A375 (cell line): ENCODE data around the gene KRT16. TPM values are rescaled to one million over a fixed set of nuclear protein-coding genes. Genes with fewer than 3 reads are reported as not detected.

Experiments
- total RNA-seq: library from RNA; depleted of rRNA; stranded (reverse); fragments of >200 nt; shearing (Covaris generic); gene quantifications from 2 replicates; pipeline ENCODE4 v1.2.3, GENCODE V29; 2014; rRNA removed

KRT16 gene
- total RNA-seq, result 1.4 and 1.6 TPM in 2 replicates

DNA sequence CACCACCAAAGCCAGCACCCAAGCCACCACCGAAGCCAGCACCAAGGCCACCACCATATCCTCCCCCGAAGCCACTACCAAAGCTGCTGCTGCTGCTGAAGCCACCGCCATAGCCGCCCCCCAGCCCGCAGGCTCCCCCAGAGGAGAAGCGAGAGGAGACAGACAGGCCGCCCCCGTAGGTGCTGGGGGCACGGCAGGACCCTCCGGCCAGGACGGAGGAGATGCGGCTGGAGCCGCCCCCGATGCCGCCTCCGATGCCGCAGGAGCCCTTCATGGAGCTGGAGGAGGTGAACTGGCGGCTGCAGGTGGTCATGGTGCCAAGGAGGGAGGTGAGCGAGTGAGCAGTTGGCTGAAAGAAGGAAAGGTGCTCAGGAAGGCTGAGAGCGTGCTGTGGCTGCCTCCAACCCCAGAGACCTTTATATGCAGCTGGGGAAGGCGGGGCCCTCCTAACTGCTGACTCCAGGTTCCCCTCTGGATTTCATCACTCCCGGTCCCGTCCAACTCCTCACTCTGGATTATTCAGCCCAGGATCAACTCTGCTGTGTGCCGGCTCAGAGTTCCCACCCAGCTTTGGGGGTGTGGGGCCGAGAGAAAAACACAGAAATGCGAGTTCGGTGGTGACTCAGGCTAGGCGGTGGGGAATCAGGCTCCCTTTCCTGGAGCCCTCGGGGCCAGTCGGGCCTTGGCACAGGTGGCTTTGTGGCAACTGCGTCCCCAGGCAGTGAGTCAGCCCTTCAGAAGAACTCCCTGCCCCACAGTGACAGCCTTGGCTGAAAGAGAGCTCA is at the start of gene KRT16:
TSS of gene KRT16 (minus strand) at position 392 of the 785 bp plus-strand sequence. CDS start at position 313, 79 bp downstream.

DNA sequence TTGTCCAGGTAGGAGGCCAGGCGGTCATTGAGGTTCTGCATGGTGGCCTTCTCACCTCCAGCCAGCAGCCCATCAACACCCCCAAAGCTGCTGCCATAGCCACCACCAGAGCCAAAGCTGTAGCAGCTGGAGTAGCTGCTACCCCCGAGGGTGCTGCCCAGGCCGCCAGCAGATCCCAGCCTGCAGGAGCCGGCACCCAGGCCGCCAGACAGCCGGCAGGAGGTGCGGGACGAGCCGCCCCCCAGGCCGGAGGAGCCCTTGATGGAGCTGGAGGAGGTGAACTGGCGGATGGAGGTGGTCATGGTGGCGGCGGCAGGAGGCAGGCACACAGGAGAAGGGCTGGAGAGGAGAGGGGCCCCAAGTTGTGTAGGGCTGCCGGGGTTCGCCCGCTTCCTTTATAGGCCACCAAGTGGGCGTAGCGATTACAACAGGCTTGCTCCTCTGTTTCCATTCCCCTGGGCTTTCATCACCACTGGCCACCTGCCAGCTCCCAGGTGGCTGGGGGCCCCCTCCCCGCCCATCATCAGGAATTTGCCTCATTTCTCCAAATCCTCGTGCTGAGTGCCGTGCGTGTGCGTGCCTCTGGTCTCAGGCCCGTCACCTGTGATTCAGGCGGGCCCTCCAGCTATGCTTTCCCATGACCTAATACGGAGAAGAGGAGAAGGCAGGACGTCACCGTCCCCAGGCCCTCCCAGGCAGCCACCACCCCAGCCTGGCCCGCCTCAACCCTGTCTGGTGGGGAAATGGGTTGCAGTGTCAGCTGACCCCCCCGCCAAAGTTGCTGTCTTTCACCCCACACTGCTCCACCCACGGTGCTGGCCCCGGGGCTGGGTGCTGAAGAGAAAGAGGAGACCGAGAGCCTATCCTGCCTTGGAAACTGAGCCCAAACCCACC is 11.9 kb upstream of the KRT16 start, which contains the start of gene KRT17:
TSS of gene KRT17 (minus strand) at position 368 of the 894 bp plus-strand sequence. CDS start at position 302, 66 bp downstream.

DNA sequence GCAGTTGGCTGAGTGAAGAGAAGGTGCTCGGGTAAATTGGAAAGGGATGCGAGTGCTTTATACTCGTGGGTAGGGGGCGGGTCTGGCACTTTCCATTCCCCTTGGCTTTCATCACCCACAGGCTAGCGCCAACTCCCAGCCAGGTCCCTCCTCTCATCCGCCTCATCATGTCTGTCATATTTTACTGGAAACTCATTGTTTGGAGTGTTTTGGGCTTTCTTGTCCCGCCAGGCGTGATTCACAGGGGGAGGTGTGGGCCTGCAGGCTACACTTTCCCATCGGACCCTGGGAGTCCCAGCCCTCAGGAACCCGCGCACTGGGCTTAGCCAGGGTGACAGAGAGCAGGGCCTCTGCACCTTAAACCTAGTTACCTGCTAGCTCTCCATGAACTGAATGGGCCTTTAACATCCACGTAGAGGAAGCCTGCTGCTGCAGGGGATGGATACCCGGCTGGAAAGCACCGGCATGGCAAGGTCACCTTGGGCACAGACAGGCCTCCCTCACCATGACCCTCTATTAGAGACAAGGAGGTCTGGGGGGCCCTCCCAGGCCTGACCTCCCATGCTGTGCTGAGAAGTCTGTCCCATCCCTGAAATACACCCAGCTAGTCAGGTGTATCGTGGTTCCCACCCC is 25.6 kb downstream of the KRT16 start, which contains the start of gene KRT14:
TSS of gene KRT14 (minus strand) at position 33 of the 633 bp plus-strand sequence. CDS start 61 bp downstream, outside the sequence.

DNA sequence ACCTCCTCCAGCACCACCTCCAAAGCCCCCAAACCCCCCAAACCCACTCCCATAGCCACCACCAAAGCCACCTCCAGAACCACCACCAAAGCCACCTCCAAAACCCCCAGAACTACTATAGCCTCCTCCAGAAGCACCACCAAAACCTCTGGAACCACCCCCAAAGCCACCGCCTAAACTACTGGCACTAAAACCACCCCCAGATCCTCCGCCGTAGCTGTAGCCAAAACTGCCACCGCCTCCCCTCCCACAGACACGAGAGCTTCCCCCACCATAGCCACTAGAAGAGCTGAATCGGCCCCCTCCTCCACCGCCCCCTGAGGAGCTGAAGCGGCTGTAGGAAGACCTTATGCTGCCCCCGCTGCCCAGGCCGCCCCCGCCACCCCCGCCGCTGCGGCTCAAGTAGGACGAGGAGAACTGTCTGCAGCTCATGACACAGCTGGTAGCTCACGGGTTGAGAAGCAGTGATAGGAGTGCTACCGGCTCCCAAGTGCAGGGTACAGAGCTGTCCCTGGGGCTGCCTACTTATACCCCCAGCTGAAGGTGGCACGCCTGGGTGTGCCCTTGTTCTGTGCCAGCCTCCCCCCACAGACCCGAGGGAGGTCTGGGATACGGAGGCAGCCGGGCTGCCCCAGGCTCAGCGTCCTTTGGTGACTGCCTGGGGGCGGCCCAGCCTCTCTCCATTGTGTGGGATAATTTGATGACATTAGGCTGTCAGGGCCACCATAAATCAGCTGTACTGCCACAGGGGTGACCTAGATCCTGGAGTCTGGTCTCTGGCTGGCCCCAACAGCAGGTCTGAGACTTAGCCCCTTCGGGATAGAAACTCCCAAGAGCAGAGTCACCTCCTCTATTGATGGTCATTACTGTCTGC is 40.8 kb downstream of the KRT16 start, which contains the start of gene KRT9:
TSS of gene KRT9 (minus strand) at position 499 of the 874 bp plus-strand sequence. CDS start at position 432, 67 bp downstream.

Other genes with a start within 250 kb of the KRT16 start
- 0.29 TPM in 1 of 2 replicates, not detected in the other for gene KRT33B, start 243.0 kb downstream of the KRT16 start, total RNA-seq
- gene KRT34, start 230.5 kb downstream of the KRT16 start, total RNA-seq, result 0.23 and 0.77 TPM in 2 replicates
- not detected in 2 replicates for gene KRT31, start 215.2 kb downstream of the KRT16 start, total RNA-seq
- gene KRT37, start 188.2 kb downstream of the KRT16 start, total RNA-seq, result not detected in 2 replicates
- not detected in 2 replicates for gene KRT38, start 171.8 kb downstream of the KRT16 start, total RNA-seq
- gene KRT32, start 145.4 kb downstream of the KRT16 start, total RNA-seq, result 0.08 and 0.19 TPM in 2 replicates
- gene KRT35, start 131.6 kb downstream of the KRT16 start, total RNA-seq, result not detected in 2 replicates
- not detected in 2 replicates for gene KRT36, start 122.9 kb downstream of the KRT16 start, total RNA-seq
- not detected in 2 replicates for gene KRT13, start 107.2 kb downstream of the KRT16 start, total RNA-seq
- gene KRT15, start 93.9 kb downstream of the KRT16 start, total RNA-seq, result 11.1 and 18.7 TPM in 2 replicates
- 0.29 TPM in 1 of 2 replicates, not detected in the other for gene KRT19, start 84.5 kb downstream of the KRT16 start, total RNA-seq
- gene KRT9, start 40.7 kb downstream of the KRT16 start, total RNA-seq, result 2.2 and 2.6 TPM in 2 replicates
- 56.1 and 63.7 TPM in 2 replicates for gene KRT14, start 25.9 kb downstream of the KRT16 start, total RNA-seq
- gene KRT17, start 11.8 kb upstream of the KRT16 start, total RNA-seq, result 0.45 TPM in 2 replicates
- 130 and 141 TPM in 2 replicates for gene EIF1, start 76.1 kb upstream of the KRT16 start, total RNA-seq
- gene GAST, start 99.6 kb upstream of the KRT16 start, total RNA-seq, result not detected in 2 replicates
- 0.15 TPM in 1 of 2 replicates, not detected in the other for gene HAP1, start 121.9 kb upstream of the KRT16 start, total RNA-seq
- gene JUP, start 173.9 kb upstream of the KRT16 start, total RNA-seq, result 5.9 and 6.1 TPM in 2 replicates
- 53.4 and 66.4 TPM in 2 replicates for gene P3H4, start 199.2 kb upstream of the KRT16 start, total RNA-seq
- 259 and 283 TPM in 2 replicates for gene FKBP10, start 200.2 kb upstream of the KRT16 start, total RNA-seq
- 85.6 and 94.7 TPM in 2 replicates for gene NT5C3B, start 223.5 kb upstream of the KRT16 start, total RNA-seq
- gene KLHL10, start 225.1 kb upstream of the KRT16 start, total RNA-seq, result not detected in 2 replicates